HCT116 (cell line): ENCODE data around the gene ITPR2. TPM values are rescaled to one million over a fixed set of nuclear protein-coding genes. Genes with fewer than 3 reads are reported as not detected.

Experiments
- ATAC-seq: fragments of 200-7000 bp; cut with Tn5 transposase; 2 replicates; pipeline ENCODE4 v1.9.1; 2020; ENCODE audit warnings: mild to moderate bottlenecking, moderate library complexity
- BruUV-seq: library from RNA; stranded (reverse); fragments of 400-500 nt; replicated peaks from 2 replicates; lab custom pipeline; 2021; lab: Mats Ljungman, UMichigan
- CTCF ChIA-PET: fragments of 300-600 bp; sonication (Branson Sonifier 250); formaldehyde crosslinking; loops from one replicate; lab custom pipeline; 2021; ENCODE audit warnings: antibody characterized with exemption; lab: Charles Lee
- POLR2A ChIA-PET: fragments of 300-600, 350-600 bp; sonication (Branson Sonifier 250); formaldehyde crosslinking; loops from one replicate; lab custom pipeline; 2021; ENCODE audit warnings: antibody characterized with exemption; lab: Charles Lee
- RAD21 ChIA-PET, 2 experiments: fragments of 300-600 bp; sonication (Branson Sonifier 250); formaldehyde crosslinking; loops; one replicate each; lab custom pipeline; 2023; ENCODE audit warnings: low total read pairs in 2 of 2; ENCODE audit not compliant: uncharacterized antibody in 2 of 2, unreplicated experiment in 2 of 2, low non-redundant PET in 1 of 2; lab: Charles Lee
- DNase-seq: peaks from one replicate; pipeline ENCODE4 v3.0.0-alpha.2; 2010; ENCODE audit warnings: low read depth, low spot score
- H2AFZ ChIP-seq: fragments of 200-600 bp; shearing (Covaris generic), sonication (generic); 2 replicates; pipeline ENCODE4 v1.6.1; 2017; ENCODE audit warnings: low read depth, mixed run types, mixed read lengths, antibody characterized with exemption, low read length; ENCODE audit not compliant: poor library complexity, severe bottlenecking
- H3K27ac ChIP-seq: 2 replicates; pipeline ENCODE4 v1.5.1; 2012; ENCODE audit warnings: low read depth, low read length
- H3K27me3 ChIP-seq: fragments of 200-600 bp; sonication (generic); 2 replicates; pipeline ENCODE4 v1.6.1; 2016; ENCODE audit warnings: mixed run types, low read length, mixed read lengths; ENCODE audit not compliant: insufficient read depth
- H3K36me3 ChIP-seq, 2 experiments: fragments of 200-500 bp in 1 of 2; fragments of 200-600 bp in 1 of 2; sonication (Bioruptor generic) in 1 of 2; sonication (generic) in 1 of 2; 2 replicates each; pipeline versions ENCODE4 v1.5.1 to v1.6.1; 2014 to 2016; ENCODE audit warnings: low read length in 2 of 2, inconsistent platforms in 1 of 2, mixed read lengths in 1 of 2, mixed run types in 1 of 2; ENCODE audit not compliant: insufficient read depth in 2 of 2, control insufficient read depth in 1 of 2
- H3K4me1 ChIP-seq, 2 experiments: fragments of 200-600 bp in 1 of 2; sonication (generic) in 1 of 2; 2 replicates each; pipeline versions ENCODE4 v1.5.1 to v1.6.1; 2012 to 2017; ENCODE audit warnings: low read length in 2 of 2, inconsistent platforms in 1 of 2, mild to moderate bottlenecking in 1 of 2, mixed read lengths in 1 of 2, mixed run types in 1 of 2, moderate library complexity in 1 of 2; ENCODE audit not compliant: insufficient read depth in 2 of 2, control insufficient read depth in 1 of 2
- H3K4me2 ChIP-seq: fragments of 200-600 bp; sonication (generic); 2 replicates; pipeline ENCODE4 v1.6.1; 2017; ENCODE audit warnings: mixed run types, low read length, mixed read lengths
- H3K4me3 ChIP-seq, 2 experiments: fragments of 200-600 bp in 1 of 2; sonication (generic) in 1 of 2; replicated peaks in 1 of 2; 2 replicates each; pipeline ENCODE4 v1.5.1; 2011 to 2016; ENCODE audit warnings: low read length in 2 of 2, control low read depth in 1 of 2, low read depth in 1 of 2, mild to moderate bottlenecking in 1 of 2, mixed read lengths in 1 of 2, mixed run types in 1 of 2
- H3K79me2 ChIP-seq: fragments of 200-600 bp; sonication (generic); 2 replicates; pipeline ENCODE4 v1.6.1; 2017; ENCODE audit warnings: mild to moderate bottlenecking, mixed run types, low read length, moderate library complexity, mixed read lengths; ENCODE audit not compliant: insufficient read depth
- H3K9ac ChIP-seq: fragments of 200-600 bp; sonication (generic); 2 replicates; pipeline ENCODE4 v1.6.1; 2016; ENCODE audit warnings: low read length, mixed read lengths
- H3K9me2 ChIP-seq: fragments of 200-600 bp; sonication (generic), shearing (Covaris generic); 2 replicates; pipeline ENCODE4 v1.6.1; 2017; ENCODE audit warnings: mixed run types, mild to moderate bottlenecking, moderate library complexity; ENCODE audit not compliant: insufficient read depth
- H3K9me3 ChIP-seq, 2 experiments: fragments of 200-500 bp in 1 of 2; fragments of 200-600 bp in 1 of 2; sonication (Bioruptor generic) in 1 of 2; sonication (generic) in 1 of 2; 2 replicates each; pipeline ENCODE4 v1.6.1; 2014 to 2017; ENCODE audit warnings: low read length in 2 of 2, mixed read lengths in 2 of 2, inconsistent platforms in 1 of 2, low read depth in 1 of 2, mild to moderate bottlenecking in 1 of 2, mixed run types in 1 of 2, moderate library complexity in 1 of 2; ENCODE audit not compliant: control insufficient read depth in 1 of 2, insufficient read depth in 1 of 2
- H4K20me1 ChIP-seq: fragments of 200-600 bp; sonication (generic), shearing (Covaris generic); 2 replicates; pipeline ENCODE4 v1.6.1; 2017; ENCODE audit warnings: mixed run types, mild to moderate bottlenecking, moderate library complexity; ENCODE audit not compliant: insufficient read depth
- ATF3 ChIP-seq: IDR thresholded peaks from 2 replicates; pipeline ENCODE4 v1.6.1; 2012
- CBX3 ChIP-seq: IDR thresholded peaks from 2 replicates; pipeline ENCODE4 v1.6.1; 2012; ENCODE audit warnings: low read depth
- CEBPB ChIP-seq: IDR thresholded peaks from 2 replicates; pipeline ENCODE4 v1.6.1; 2012; ENCODE audit warnings: low read depth
- CTCF ChIP-seq, 3 experiments: fragments of 200-600 bp in 1 of 3; sonication (generic) in 1 of 3; IDR thresholded peaks in 2 of 3; conservative IDR thresholded peaks in 1 of 3; 2 replicates each; pipeline ENCODE4 v1.5.1; 2012 to 2017; ENCODE audit warnings: low read depth in 2 of 3, low read length in 2 of 3, antibody characterized with exemption in 1 of 3, borderline replicate concordance in 1 of 3, control low read depth in 1 of 3, mild to moderate bottlenecking in 1 of 3, mixed read lengths in 1 of 3, mixed run types in 1 of 3, moderate library complexity in 1 of 3; ENCODE audit not compliant: insufficient read depth in 1 of 3
- EGR1 ChIP-seq: IDR thresholded peaks from 2 replicates; pipeline ENCODE4 v1.6.1; 2012; ENCODE audit warnings: low read depth
- EZH2 ChIP-seq: fragments of 200-600 bp; sonication (generic); IDR thresholded peaks from 2 replicates; pipeline ENCODE4 v1.6.1; 2017; ENCODE audit warnings: antibody characterized with exemption, mixed run types
- EZH2phosphoT487 ChIP-seq: fragments of 200-600 bp; IDR thresholded peaks from 2 replicates; pipeline ENCODE4 v1.6.1; 2018; ENCODE audit warnings: antibody characterized with exemption, borderline replicate concordance
- POLR2A ChIP-seq: IDR thresholded peaks from 2 replicates; pipeline ENCODE4 v1.7.0; 2011; ENCODE audit warnings: borderline replicate concordance; ENCODE audit not compliant: insufficient read depth, insufficient read length; ENCODE audit errors: extremely low read depth
- SIN3A ChIP-seq: IDR thresholded peaks from 2 replicates; pipeline ENCODE4 v1.6.1; 2012; ENCODE audit warnings: low read depth
- SP1 ChIP-seq: IDR thresholded peaks from 2 replicates; pipeline ENCODE4 v1.6.1; 2012; ENCODE audit warnings: low read depth
- ZBTB33 ChIP-seq: IDR thresholded peaks from 2 replicates; pipeline ENCODE4 v1.6.1; 2011; ENCODE audit warnings: mild to moderate bottlenecking, low read length, moderate library complexity; ENCODE audit not compliant: insufficient replicate concordance; ENCODE audit errors: extremely low read depth
- intact Hi-C: fragments of 100-400 bp; cut with micrococcal nuclease; formaldehyde crosslinking; loops from 2 replicates; pipeline ENCODE4 v1.10.0; 2022
- total RNA-seq: library from RNA; stranded (reverse); gene quantifications from one replicate; pipeline ENCODE4 v1.2.1, GENCODE V29; 2021; ENCODE audit not compliant: unreplicated experiment
- TF ChIP-seq, protein P1 (sequence below): IDR thresholded peaks from 2 replicates; pipeline ENCODE4 v1.6.1; 2012; ENCODE audit warnings: low read depth
- TF ChIP-seq, protein P2 (sequence below): IDR thresholded peaks from 2 replicates; pipeline ENCODE4 v1.6.1; 2012

ITPR2 gene
- total RNA-seq, 1 experiment from 2014 or later: 6.5 TPM

GRCh38 chr12:26857465-26858176 lies 24.6 kb upstream of the ITPR2 start:
- H3K4me1 ChIP-seq: 0 out of 4 replicates have a peak, but pooled peaks cover 0 to 3% of the 10 kb centered on the region in 2 experiments
- no peak for TF ChIP-seq POLR2A
- no peak for TF ChIP-seq ZBTB33
- TF ChIP-seq, protein P1, sequence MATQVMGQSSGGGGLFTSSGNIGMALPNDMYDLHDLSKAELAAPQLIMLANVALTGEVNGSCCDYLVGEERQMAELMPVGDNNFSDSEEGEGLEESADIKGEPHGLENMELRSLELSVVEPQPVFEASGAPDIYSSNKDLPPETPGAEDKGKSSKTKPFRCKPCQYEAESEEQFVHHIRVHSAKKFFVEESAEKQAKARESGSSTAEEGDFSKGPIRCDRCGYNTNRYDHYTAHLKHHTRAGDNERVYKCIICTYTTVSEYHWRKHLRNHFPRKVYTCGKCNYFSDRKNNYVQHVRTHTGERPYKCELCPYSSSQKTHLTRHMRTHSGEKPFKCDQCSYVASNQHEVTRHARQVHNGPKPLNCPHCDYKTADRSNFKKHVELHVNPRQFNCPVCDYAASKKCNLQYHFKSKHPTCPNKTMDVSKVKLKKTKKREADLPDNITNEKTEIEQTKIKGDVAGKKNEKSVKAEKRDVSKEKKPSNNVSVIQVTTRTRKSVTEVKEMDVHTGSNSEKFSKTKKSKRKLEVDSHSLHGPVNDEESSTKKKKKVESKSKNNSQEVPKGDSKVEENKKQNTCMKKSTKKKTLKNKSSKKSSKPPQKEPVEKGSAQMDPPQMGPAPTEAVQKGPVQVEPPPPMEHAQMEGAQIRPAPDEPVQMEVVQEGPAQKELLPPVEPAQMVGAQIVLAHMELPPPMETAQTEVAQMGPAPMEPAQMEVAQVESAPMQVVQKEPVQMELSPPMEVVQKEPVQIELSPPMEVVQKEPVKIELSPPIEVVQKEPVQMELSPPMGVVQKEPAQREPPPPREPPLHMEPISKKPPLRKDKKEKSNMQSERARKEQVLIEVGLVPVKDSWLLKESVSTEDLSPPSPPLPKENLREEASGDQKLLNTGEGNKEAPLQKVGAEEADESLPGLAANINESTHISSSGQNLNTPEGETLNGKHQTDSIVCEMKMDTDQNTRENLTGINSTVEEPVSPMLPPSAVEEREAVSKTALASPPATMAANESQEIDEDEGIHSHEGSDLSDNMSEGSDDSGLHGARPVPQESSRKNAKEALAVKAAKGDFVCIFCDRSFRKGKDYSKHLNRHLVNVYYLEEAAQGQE: no peak
- TF ChIP-seq CEBPB: no peak
- no peak for TF ChIP-seq SIN3A
- no peak for TF ChIP-seq EZH2
- no peak for TF ChIP-seq SP1
- TF ChIP-seq EGR1: no peak
- TF ChIP-seq EZH2phosphoT487: no peak
- TF ChIP-seq, protein P2, sequence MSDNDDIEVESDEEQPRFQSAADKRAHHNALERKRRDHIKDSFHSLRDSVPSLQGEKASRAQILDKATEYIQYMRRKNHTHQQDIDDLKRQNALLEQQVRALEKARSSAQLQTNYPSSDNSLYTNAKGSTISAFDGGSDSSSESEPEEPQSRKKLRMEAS: no peak
- no peak for TF ChIP-seq CTCF (IDR thresholded peaks at IDR 0.05 in 2 of 3, conservative IDR thresholded peaks at IDR 0.05 in 1 of 3; ENCODE audit: borderline replicate concordance in 1 of 3, insufficient read depth in 1 of 3, low read depth in 2 of 3, low read length in 2 of 3)
- TF ChIP-seq ATF3: no peak
- TF ChIP-seq CBX3: no peak
- H3K79me2 ChIP-seq: no peaks in the 10 kb centered on the region
- BruUV-seq: no TSS peak
- no peaks in the 10 kb centered on the region for H4K20me1 ChIP-seq
- H3K9ac ChIP-seq: no peak overlapping the region
- ChIA-PET POLR2A (no interaction called here), CTCF (no interaction called here), RAD21 (no interaction called here)
- H3K9me2 ChIP-seq: 0 out of 2 replicates have a peak, but pooled peaks cover 3% of the 10 kb centered on the region
- H3K4me2 ChIP-seq: no peak overlapping the region
- no peaks in the 10 kb centered on the region for H3K27me3 ChIP-seq
- H3K27ac ChIP-seq: no peak overlapping the region
- no peaks in the 10 kb centered on the region for H3K36me3 ChIP-seq
- ATAC-seq: no peak
- no peaks in the 10 kb centered on the region for H3K9me3 ChIP-seq
- H3K4me3 ChIP-seq: no peak overlapping the region
- H2AFZ ChIP-seq: no peak overlapping the region
- intact Hi-C loops: loop anchor here (10.0 kb wide), 1 partner anchor 847 kb away; no protein-coding TSS in a partner anchor
- DNase-seq: no peak
